Keratinocyte (primary cell): Measurements from ENCODE around the gene CLIC3.

Source experiments
- EZH2 ChIP-seq: IDR thresholded peaks from one replicate; pipeline ENCODE4 v1.6.1; 2012; ENCODE audit warnings: inconsistent platforms, mild to moderate bottlenecking, low read length, moderate library complexity
- TF ChIP-seq, protein P1 (sequence below), 3 experiments: IDR thresholded peaks in 1 of 3; conservative IDR thresholded peaks in 1 of 3; optimal IDR thresholded peaks in 1 of 3; 2 replicates in 2 of 3; 3 replicates in 1 of 3; pipeline versions ENCODE3 to v1.5.1; 2011; ENCODE audit warnings: low read length in 3 of 3, mild to moderate bottlenecking in 3 of 3, moderate library complexity in 2 of 3, control low read depth in 1 of 3, inconsistent platforms in 1 of 3; ENCODE audit not compliant: insufficient read depth in 2 of 3; ENCODE audit errors: extremely low read depth in 1 of 3

GRCh38 chr9:137035937-137036336 is 39.6 kb upstream of the CLIC3 start:
- TF ChIP-seq, protein P1, sequence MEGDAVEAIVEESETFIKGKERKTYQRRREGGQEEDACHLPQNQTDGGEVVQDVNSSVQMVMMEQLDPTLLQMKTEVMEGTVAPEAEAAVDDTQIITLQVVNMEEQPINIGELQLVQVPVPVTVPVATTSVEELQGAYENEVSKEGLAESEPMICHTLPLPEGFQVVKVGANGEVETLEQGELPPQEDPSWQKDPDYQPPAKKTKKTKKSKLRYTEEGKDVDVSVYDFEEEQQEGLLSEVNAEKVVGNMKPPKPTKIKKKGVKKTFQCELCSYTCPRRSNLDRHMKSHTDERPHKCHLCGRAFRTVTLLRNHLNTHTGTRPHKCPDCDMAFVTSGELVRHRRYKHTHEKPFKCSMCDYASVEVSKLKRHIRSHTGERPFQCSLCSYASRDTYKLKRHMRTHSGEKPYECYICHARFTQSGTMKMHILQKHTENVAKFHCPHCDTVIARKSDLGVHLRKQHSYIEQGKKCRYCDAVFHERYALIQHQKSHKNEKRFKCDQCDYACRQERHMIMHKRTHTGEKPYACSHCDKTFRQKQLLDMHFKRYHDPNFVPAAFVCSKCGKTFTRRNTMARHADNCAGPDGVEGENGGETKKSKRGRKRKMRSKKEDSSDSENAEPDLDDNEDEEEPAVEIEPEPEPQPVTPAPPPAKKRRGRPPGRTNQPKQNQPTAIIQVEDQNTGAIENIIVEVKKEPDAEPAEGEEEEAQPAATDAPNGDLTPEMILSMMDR (optimal IDR thresholded peaks at IDR 0.05 in 1 of 3, IDR thresholded peaks at IDR 0.05 in 1 of 3, conservative IDR thresholded peaks at IDR 0.05 in 1 of 3; ENCODE audit: extremely low read depth in 1 of 3, insufficient read depth in 2 of 3, low read length in 3 of 3): no peak
- no peak for TF ChIP-seq EZH2
